H1 (cell line): Measurements from ENCODE around the gene ECEL1. TPM values are rescaled to one million over a fixed set of nuclear protein-coding genes. Genes with fewer than 3 reads are reported as not detected.

Experiments used
- CTCF ChIA-PET: fragments of 300-600 bp; sonication (Branson Sonifier 250); formaldehyde crosslinking; loops from one replicate; lab custom pipeline; 2021; ENCODE audit not compliant: partially characterized antibody; lab: Charles Lee
- POLR2A ChIA-PET: fragments of 300-600 bp; sonication (Branson Sonifier 250); formaldehyde crosslinking; loops from one replicate; lab custom pipeline; 2021; ENCODE audit warnings: inconsistent platforms; ENCODE audit not compliant: partially characterized antibody; lab: Charles Lee
- DNase-seq, 2 experiments: peaks; one replicate each; pipeline versions ENCODE4 v3.0.0 to v3.0.0-alpha.2; 2010 to 2022; ENCODE audit warnings: low spot score in 2 of 2, low read depth in 1 of 2, mixed read lengths in 1 of 2
- FAIRE-seq: peaks from 2 replicates; lab custom pipeline; 2011; peaks lifted over from hg19 to GRCh38; lab: Jason Lieb, UNC
- H2AFZ ChIP-seq: 2 replicates; pipeline ENCODE4 v1.8.1; 2012; ENCODE audit warnings: low read length, inconsistent platforms
- H2AK5ac ChIP-seq: 2 replicates; pipeline ENCODE4 v1.6.1; 2013; ENCODE audit warnings: low read depth, low read length
- H2BK120ac ChIP-seq: replicated peaks from 2 replicates; pipeline ENCODE3; 2013; ENCODE audit warnings: low read depth, low read length, inconsistent platforms
- H2BK12ac ChIP-seq: 2 replicates; pipeline ENCODE4 v1.6.1; 2013; ENCODE audit warnings: low read depth, low read length
- H2BK15ac ChIP-seq: 2 replicates; pipeline ENCODE4 v1.6.1; 2013; ENCODE audit warnings: low read length
- H2BK20ac ChIP-seq: 2 replicates; pipeline ENCODE4 v1.6.1; 2013; ENCODE audit warnings: low read length
- H2BK5ac ChIP-seq: 2 replicates; pipeline ENCODE4 v1.6.1; 2013; ENCODE audit warnings: low read depth, low read length
- H3K14ac ChIP-seq: 2 replicates; pipeline ENCODE4 v1.6.1; 2013; ENCODE audit warnings: inconsistent platforms; ENCODE audit not compliant: insufficient read length
- H3K18ac ChIP-seq: 2 replicates; pipeline ENCODE4 v1.6.1; 2013; ENCODE audit warnings: low read length; ENCODE audit errors: extremely low read depth
- H3K23ac ChIP-seq: 2 replicates; pipeline ENCODE4 v1.6.1; 2013; ENCODE audit warnings: inconsistent platforms; ENCODE audit not compliant: insufficient read length
- H3K23me2 ChIP-seq: 2 replicates; pipeline ENCODE4 v1.6.1; 2013; ENCODE audit warnings: low read depth, low read length
- H3K27ac ChIP-seq: 2 replicates; pipeline ENCODE4 v1.6.1; 2011; ENCODE audit warnings: low read depth, low read length, inconsistent platforms
- H3K27me3 ChIP-seq, 4 experiments: replicated peaks in 1 of 4; 1 replicate in 1 of 4; 2 replicates in 3 of 4; pipeline versions ENCODE4 v1.6.1 to v1.8.1; 2011 to 2013; ENCODE audit warnings: low read length in 3 of 4, mild to moderate bottlenecking in 3 of 4, inconsistent platforms in 2 of 4, mixed read lengths in 2 of 4, moderate library complexity in 1 of 4; ENCODE audit not compliant: control insufficient read depth in 3 of 4, insufficient read depth in 3 of 4; ENCODE audit errors: extremely low read depth in 1 of 4
- H3K36me3 ChIP-seq, 4 experiments: 2 replicates each; pipeline versions ENCODE4 v1.6.1 to v1.8.1; 2011 to 2013; ENCODE audit warnings: mild to moderate bottlenecking in 4 of 4, low read length in 3 of 4, moderate library complexity in 2 of 4, control low read depth in 1 of 4, inconsistent platforms in 1 of 4; ENCODE audit not compliant: insufficient read depth in 4 of 4, control insufficient read depth in 2 of 4
- H3K4ac ChIP-seq: replicated peaks from 2 replicates; pipeline ENCODE3; 2013; ENCODE audit warnings: low read length, low read depth, mixed read lengths, inconsistent platforms; ENCODE audit not compliant: insufficient read length
- H3K4me1 ChIP-seq, 4 experiments: replicated peaks in 1 of 4; 1 replicate in 1 of 4; 2 replicates in 3 of 4; pipeline versions ENCODE4 v1.6.1 to v1.8.1; 2011 to 2013; ENCODE audit warnings: low read length in 3 of 4, inconsistent platforms in 2 of 4, mixed read lengths in 1 of 4; ENCODE audit not compliant: insufficient read depth in 4 of 4, control insufficient read depth in 3 of 4
- H3K4me2 ChIP-seq, 2 experiments: 2 replicates each; pipeline versions ENCODE4 v1.6.1 to v1.8.1; 2011 to 2013; ENCODE audit warnings: low read depth in 2 of 2, low read length in 2 of 2, control low read depth in 1 of 2, inconsistent platforms in 1 of 2, mild to moderate bottlenecking in 1 of 2; ENCODE audit not compliant: insufficient read depth in 1 of 2
- H3K4me3 ChIP-seq, 4 experiments: fragments of 200-600, 300-600 bp in 1 of 4; sonication (generic), shearing (Covaris generic), sonication (Bioruptor Twin) in 1 of 4; 2 replicates each; pipeline versions ENCODE4 v1.5.1 to v1.8.1; 2011 to 2016; ENCODE audit warnings: low read length in 4 of 4, low read depth in 3 of 4, control low read depth in 2 of 4, inconsistent platforms in 2 of 4, mild to moderate bottlenecking in 2 of 4, mixed read lengths in 1 of 4, moderate library complexity in 1 of 4; ENCODE audit not compliant: insufficient read depth in 2 of 4; ENCODE audit errors: extremely low read depth in 1 of 4
- H3K56ac ChIP-seq: replicated peaks from 2 replicates; pipeline ENCODE3; 2013; ENCODE audit warnings: low read depth, mild to moderate bottlenecking, mixed read lengths, low read length, inconsistent platforms; ENCODE audit not compliant: insufficient read length
- H3K79me1 ChIP-seq: 2 replicates; pipeline ENCODE4 v1.6.1; 2013; ENCODE audit warnings: low read depth, low read length, control low read depth
- H3K79me2 ChIP-seq, 2 experiments: 2 replicates each; pipeline versions ENCODE4 v1.6.1 to v1.8.1; 2012 to 2013; ENCODE audit warnings: low read length in 2 of 2, mild to moderate bottlenecking in 2 of 2, inconsistent platforms in 1 of 2; ENCODE audit not compliant: insufficient read depth in 2 of 2, control insufficient read depth in 1 of 2
- H3K9ac ChIP-seq, 4 experiments: replicated peaks in 1 of 4; 1 replicate in 1 of 4; 2 replicates in 3 of 4; pipeline versions ENCODE4 v1.6.1 to v1.8.1; 2011 to 2013; ENCODE audit warnings: low read depth in 3 of 4, low read length in 3 of 4, control low read depth in 2 of 4, mild to moderate bottlenecking in 2 of 4, moderate library complexity in 2 of 4, inconsistent platforms in 1 of 4; ENCODE audit errors: extremely low read depth in 1 of 4
- H3K9me3 ChIP-seq, 2 experiments: 2 replicates each; pipeline versions ENCODE4 v1.6.1 to v1.8.1; 2012 to 2013; ENCODE audit warnings: mild to moderate bottlenecking in 2 of 2, moderate library complexity in 2 of 2, control low read depth in 1 of 2, inconsistent platforms in 1 of 2, low read depth in 1 of 2, low read length in 1 of 2, mixed read lengths in 1 of 2; ENCODE audit not compliant: insufficient read depth in 2 of 2
- H4K20me1 ChIP-seq, 2 experiments: replicated peaks in 1 of 2; 2 replicates each; pipeline versions ENCODE3 to v1.8.1; 2011 to 2013; ENCODE audit warnings: inconsistent platforms in 2 of 2, low read length in 2 of 2, mild to moderate bottlenecking in 1 of 2; ENCODE audit not compliant: insufficient read depth in 2 of 2, control insufficient read depth in 1 of 2
- H4K5ac ChIP-seq: 2 replicates; pipeline ENCODE4 v1.6.1; 2013; ENCODE audit warnings: low read length, low read depth, mixed read lengths, inconsistent platforms; ENCODE audit not compliant: insufficient read length
- H4K8ac ChIP-seq: 2 replicates; pipeline ENCODE4 v1.8.0; 2013; ENCODE audit warnings: mild to moderate bottlenecking, moderate library complexity, low read length, inconsistent platforms; ENCODE audit not compliant: insufficient read depth; ENCODE audit errors: extremely low read depth
- H4K91ac ChIP-seq: replicated peaks from 2 replicates; pipeline ENCODE3; 2013; ENCODE audit warnings: low read length, mixed read lengths, inconsistent platforms; ENCODE audit not compliant: insufficient read length
- CREB1 ChIP-seq: IDR thresholded peaks from 2 replicates; pipeline ENCODE4 v1.6.1; 2012; ENCODE audit warnings: inconsistent platforms
- GTF2F1 ChIP-seq: IDR thresholded peaks from 2 replicates; pipeline ENCODE4 v1.6.1; 2012; ENCODE audit warnings: low read depth, low read length, improper control_type of control experiment, borderline replicate concordance
- SAP30 ChIP-seq: fragments of 300-600 bp; sonication (generic); IDR thresholded peaks from 2 replicates; pipeline ENCODE4 v1.7.1; 2012; ENCODE audit warnings: low read length, moderate library complexity, mild to moderate bottlenecking, inconsistent platforms; ENCODE audit not compliant: insufficient read depth, insufficient replicate concordance
- SP1 ChIP-seq: IDR thresholded peaks from 2 replicates; pipeline ENCODE4 v1.6.1; 2011; ENCODE audit warnings: low read depth, low read length
- WGBS, 2 experiments: shearing (Covaris generic) in 1 of 2; methylation state at CpG; one replicate each; pipeline versions ENCODE4 v1.1.6 to v1.1.7; 2013 to 2015; ENCODE audit warnings: low lambda C conversion rate in 2 of 2, mixed read lengths in 2 of 2, inconsistent platforms in 1 of 2, low coverage in 1 of 2, missing lambda C conversion rate in 1 of 2; ENCODE audit not compliant: insufficient replicate concordance in 2 of 2, insufficient coverage in 1 of 2, insufficient read length in 1 of 2; ENCODE audit errors: extremely low coverage in 1 of 2, missing lambda C conversion rate in 1 of 2; 5-methylcytosine and 5-hydroxymethylcytosine counted together
- polyA plus RNA-seq, 7 experiments: library from polyadenylated mRNA; depleted of rRNA in 3 of 7; stranded (reverse) in 5 of 7; unstranded in 2 of 7; fragments of >200 nt in 5 of 7; fragments of 200-250 nt in 2 of 7; gene quantifications; 1 replicate in 5 of 7; 2 replicates in 1 of 7; 4 replicates in 1 of 7; pipeline versions ENCODE4 v1.2.1 to v1.2.3, GENCODE V29; 2011 to 2013; ENCODE audit warnings: missing spikeins in 2 of 7, mixed read lengths in 2 of 7
- total RNA-seq: library from RNA; stranded (reverse); fragmentation: NEBNext Ultra II Directional; extraction: Animal tissue kit (Norgen Biotek cat#: 25700); gene quantifications from 2 replicates; pipeline ENCODE4 v1.2.1, GENCODE V29; 2021

Gene ECEL1
- total and polyA plus RNA-seq, 2 of the 8 experiments (the other 6 are each of a cell fraction or from before 2014, with no cell fraction given): 7.7 to 20.2 TPM

GRCh38 chr2:232431705-232432590 is 55.7 kb downstream of the ECEL1 start:
- H2BK12ac ChIP-seq: peak overlapping the region; percentile 56; the same call in 1 of the 2 replicates
- H3K23ac ChIP-seq: no peak overlapping the region
- peak overlapping the region; percentile 76; the same call in 1 of the 2 replicates for H2BK5ac ChIP-seq
- peak overlapping the region; percentile 97 for H2BK15ac ChIP-seq
- ChIA-PET POLR2A (interaction anchor here (1.0 to 2.5 kb wide), 5 partner anchors 11 to 31 kb away, joined by 3 to 12 read pairs (median 5); no protein-coding TSS in a partner anchor), CTCF (interaction anchor here (0.6 to 6.8 kb wide), 13 partner anchors 11 to 96 kb away, joined by 3 to 82 read pairs (median 3); partner anchors contain the start of genes ALPG and ALPP)
- 95% methylated on average over 16 of the region's 16 CpGs; no CpG with 5 or more reads in 1 of the 2 experiments for WGBS, 2 experiments
- DNase-seq (no peak), FAIRE-seq (no peak)
- H2AFZ ChIP-seq: 0 out of 2 replicates have a peak overlapping the region, but pooled peaks have one; percentile 87
- H4K91ac ChIP-seq: peak overlapping the region; percentile 34
- H4K5ac ChIP-seq: peak overlapping the region; percentile 65
- peak overlapping the region; percentile 53 for H3K4ac ChIP-seq
- H4K20me1 ChIP-seq: no peaks in the 10 kb centered on the region
- H2BK20ac ChIP-seq: peak overlapping the region; percentile 62; the same call in 1 of the 2 replicates
- H3K27me3 ChIP-seq: peaks cover 0 to 2% (median 0%) of the 10 kb centered on the region in 4 experiments; a peak in 1 of 7 replicates
- H3K27ac ChIP-seq: peak overlapping the region; percentile 27; the same call in 1 of the 2 replicates
- no peaks in the 10 kb centered on the region for H3K79me2 ChIP-seq
- peak overlapping the region; percentile 72; the same call in 1 of the 2 replicates for H3K18ac ChIP-seq
- no peak overlapping the region for H3K9ac ChIP-seq
- H3K4me2 ChIP-seq: no peak overlapping the region
- H3K36me3 ChIP-seq: no peaks in the 10 kb centered on the region
- peaks cover 0 to 9% (median 7%) of the 10 kb centered on the region in 4 experiments; a peak in 6 of 7 replicates for H3K4me1 ChIP-seq
- H2BK120ac ChIP-seq: peak overlapping the region; percentile 69
- H3K79me1 ChIP-seq: no peaks in the 10 kb centered on the region
- H3K9me3 ChIP-seq: no peaks in the 10 kb centered on the region
- H3K23me2 ChIP-seq: no peaks in the 10 kb centered on the region
- no peak overlapping the region for H3K14ac ChIP-seq
- H3K56ac ChIP-seq: no peak overlapping the region
- H2AK5ac ChIP-seq: no peak overlapping the region
- peak overlapping the region; percentile 87 for H4K8ac ChIP-seq
- no peak overlapping the region for H3K4me3 ChIP-seq
- TF ChIP-seq SAP30 (no peak), SP1 (no peak), CREB1 (no peak), GTF2F1 (no peak)
